ENCODE measurements around the gene ECD. TPM values are rescaled to one million over a fixed set of nuclear protein-coding genes. Genes with fewer than 3 reads are reported as not detected.
"Not testable (repeated sequence)": the region's sequence is repeated elsewhere in the genome, so short reads cannot be mapped to it uniquely, and the experiment has no call there.

The ECD gene
- total RNA-seq, 1 experiment from 2014 or later: 33.7 TPM

GRCh38 chr10:73172867-73173266 is 5.1 kb upstream of the ECD start:
- no peaks in the 10 kb centered on the region; the same call in 1 of the 2 replicates for H3K36me3 ChIP-seq (replicated peaks; ENCODE audit: control insufficient read depth, insufficient read depth, low read length)
- no peak overlapping the region for H3K4me3 ChIP-seq (ENCODE audit: insufficient read depth, low read depth, low read length)
- H3K27me3 ChIP-seq (ENCODE audit: control insufficient read depth, insufficient read depth, low read length): no peaks in the 10 kb centered on the region
- no peak for DNase-seq

GRCh38 chr10:73169320-73169719 is 1.5 kb upstream of the ECD start:
- H3K36me3 ChIP-seq (replicated peaks; ENCODE audit: control insufficient read depth, insufficient read depth, low read length): no peaks in the 10 kb centered on the region
- no peak for DNase-seq
- H3K4me3 ChIP-seq (ENCODE audit: insufficient read depth, low read depth, low read length): no peak overlapping the region
- no peaks in the 10 kb centered on the region for H3K27me3 ChIP-seq (ENCODE audit: control insufficient read depth, insufficient read depth, low read length)

GRCh38 chr10:73168465-73168803 is 626 bp upstream of the ECD start:
- no peaks in the 10 kb centered on the region for H3K27me3 ChIP-seq (ENCODE audit: control insufficient read depth, insufficient read depth, low read length)
- DNase-seq: no peak
- peaks cover 2% of the 10 kb centered on the region for H3K36me3 ChIP-seq (replicated peaks; ENCODE audit: control insufficient read depth, insufficient read depth, low read length)
- H3K4me3 ChIP-seq (ENCODE audit: insufficient read depth, low read depth, low read length): peak overlapping the region; percentile 92

GRCh38 chr10:73167458-73167782 is 388 bp downstream of the ECD start:
- Histone ChIP-seq H3K36me3 (replicated peaks; ENCODE audit: control insufficient read depth, insufficient read depth, low read length) (peaks cover 6% of the 10 kb centered on the region), H3K27me3 (ENCODE audit: control insufficient read depth, insufficient read depth, low read length) (no peaks in the 10 kb centered on the region), H3K4me3 (ENCODE audit: insufficient read depth, low read depth, low read length) (peak overlapping the region; percentile 92)
- no peak for DNase-seq

- peak overlapping the region; percentile 92 for H3K4me3 ChIP-seq (ENCODE audit: insufficient read depth, low read depth, low read length)
- peaks cover 9% of the 10 kb centered on the region for H3K36me3 ChIP-seq (replicated peaks; ENCODE audit: control insufficient read depth, insufficient read depth, low read length)
- no peaks in the 10 kb centered on the region for H3K27me3 ChIP-seq (ENCODE audit: control insufficient read depth, insufficient read depth, low read length)
- DNase-seq: no peak
These were observed 836 bp downstream of the ECD start for GRCh38 chr10:73166972-73167371.

- H3K27me3 ChIP-seq (ENCODE audit: control insufficient read depth, insufficient read depth, low read length): no peaks in the 10 kb centered on the region
- no peak overlapping the region for H3K4me3 ChIP-seq (ENCODE audit: insufficient read depth, low read depth, low read length)
- DNase-seq: no peak
- peaks cover 9% of the 10 kb centered on the region for H3K36me3 ChIP-seq (replicated peaks; ENCODE audit: control insufficient read depth, insufficient read depth, low read length)
These were observed 4.7 kb downstream of the ECD start for GRCh38 chr10:73163096-73163495.

- Histone ChIP-seq H3K4me3 (ENCODE audit: insufficient read depth, low read depth, low read length) (no peak overlapping the region), H3K27me3 (ENCODE audit: control insufficient read depth, insufficient read depth, low read length) (no peaks in the 10 kb centered on the region), H3K36me3 (replicated peaks; ENCODE audit: control insufficient read depth, insufficient read depth, low read length) (peaks cover 9% of the 10 kb centered on the region)
- DNase-seq: no peak
These were observed 6.1 kb downstream of the ECD start for GRCh38 chr10:73161662-73162061.

GRCh38 chr10:73161079-73161478 is 6.7 kb downstream of the ECD start:
- no peak for DNase-seq
- H3K27me3 ChIP-seq (ENCODE audit: control insufficient read depth, insufficient read depth, low read length): no peaks in the 10 kb centered on the region
- peaks cover 9% of the 10 kb centered on the region for H3K36me3 ChIP-seq (replicated peaks; ENCODE audit: control insufficient read depth, insufficient read depth, low read length)
- H3K4me3 ChIP-seq (ENCODE audit: insufficient read depth, low read depth, low read length): no peak overlapping the region

GRCh38 chr10:73159038-73159648 is 8.7 kb downstream of the ECD start:
- H3K27me3 ChIP-seq (ENCODE audit: control insufficient read depth, insufficient read depth, low read length): no peaks in the 10 kb centered on the region
- no peak overlapping the region for H3K4me3 ChIP-seq (ENCODE audit: insufficient read depth, low read depth, low read length)
- DNase-seq: peak; percentile 43
- H3K36me3 ChIP-seq (replicated peaks; ENCODE audit: control insufficient read depth, insufficient read depth, low read length): peaks cover 9% of the 10 kb centered on the region

- H3K36me3 ChIP-seq (replicated peaks; ENCODE audit: control insufficient read depth, insufficient read depth, low read length): peaks cover 2% of the 10 kb centered on the region
- H3K4me3 ChIP-seq (ENCODE audit: insufficient read depth, low read depth, low read length): no peak overlapping the region
- H3K27me3 ChIP-seq (ENCODE audit: control insufficient read depth, insufficient read depth, low read length): no peaks in the 10 kb centered on the region
- no peak for DNase-seq
These were observed 11.8 kb downstream of the ECD start for GRCh38 chr10:73156054-73156453.

GRCh38 chr10:73152009-73152408 is 15.8 kb downstream of the ECD start:
- no peak for DNase-seq
- Histone ChIP-seq H3K27me3 (ENCODE audit: control insufficient read depth, insufficient read depth, low read length) (no peaks in the 10 kb centered on the region), H3K36me3 (replicated peaks; ENCODE audit: control insufficient read depth, insufficient read depth, low read length) (peaks cover 5% of the 10 kb centered on the region), H3K4me3 (ENCODE audit: insufficient read depth, low read depth, low read length) (no peak overlapping the region)

GRCh38 chr10:73150633-73151413 is 17.0 kb downstream of the ECD start:
- not testable (repeated sequence) for H3K4me3 ChIP-seq (ENCODE audit: insufficient read depth, low read depth, low read length); H3K36me3 ChIP-seq (replicated peaks; ENCODE audit: control insufficient read depth, insufficient read depth, low read length); DNase-seq; H3K27me3 ChIP-seq (ENCODE audit: control insufficient read depth, insufficient read depth, low read length)

GRCh38 chr10:73141603-73142002 is 26.2 kb downstream of the ECD start:
- H3K36me3 ChIP-seq (replicated peaks; ENCODE audit: control insufficient read depth, insufficient read depth, low read length): peaks cover 15% of the 10 kb centered on the region
- H3K4me3 ChIP-seq (ENCODE audit: insufficient read depth, low read depth, low read length): no peak overlapping the region
- no peak for DNase-seq
- no peaks in the 10 kb centered on the region for H3K27me3 ChIP-seq (ENCODE audit: control insufficient read depth, insufficient read depth, low read length)

- no peaks in the 10 kb centered on the region for H3K27me3 ChIP-seq (ENCODE audit: control insufficient read depth, insufficient read depth, low read length)
- no peak overlapping the region for H3K4me3 ChIP-seq (ENCODE audit: insufficient read depth, low read depth, low read length)
- DNase-seq: no peak
- H3K36me3 ChIP-seq (replicated peaks; ENCODE audit: control insufficient read depth, insufficient read depth, low read length): peaks cover 17% of the 10 kb centered on the region
These were observed 28.6 kb downstream of the ECD start for GRCh38 chr10:73139251-73139650.

GRCh38 chr10:73136627-73137026 is 31.2 kb downstream of the ECD start:
- DNase-seq: no peak
- H3K27me3 ChIP-seq (ENCODE audit: control insufficient read depth, insufficient read depth, low read length): no peaks in the 10 kb centered on the region
- no peak overlapping the region for H3K4me3 ChIP-seq (ENCODE audit: insufficient read depth, low read depth, low read length)
- peaks cover 16% of the 10 kb centered on the region for H3K36me3 ChIP-seq (replicated peaks; ENCODE audit: control insufficient read depth, insufficient read depth, low read length)

Data from H7 (cell line).